A549 (cell line): Measurements from ENCODE around the gene PALLD. TPM values are rescaled to one million over a fixed set of nuclear protein-coding genes. Genes with fewer than 3 reads are reported as not detected.
A peak's percentile ranks its signal among the peaks of the same experiment; 100 is the strongest.

Experiments
- ATAC-seq, 2 experiments: fragments of 200-7000 bp in 1 of 2; fragments of >200 bp in 1 of 2; cut with Nextera tagmentation in 1 of 2; cut with Tn5 transposase in 1 of 2; 3 replicates each; pipeline versions ENCODE4 v1.8.0 to v1.9.1; 2018 to 2020; ENCODE audit warnings: mild to moderate bottlenecking in 1 of 2, moderate library complexity in 1 of 2
- CTCF ChIA-PET: fragments of 300-600 bp; sonication (Branson Sonifier 250); formaldehyde crosslinking; extraction: SDS; loops from one replicate; lab custom pipeline; 2021; ENCODE audit warnings: antibody characterized with exemption, inconsistent platforms; lab: Yijun Ruan, JAX
- POLR2A ChIA-PET: fragments of 350-600 bp; formaldehyde crosslinking; extraction: SDS; loops from one replicate; lab custom pipeline; 2021; ENCODE audit warnings: antibody characterized with exemption, inconsistent platforms; lab: Yijun Ruan, JAX
- DNase-seq, 2 experiments: peaks; one replicate each; pipeline versions ENCODE4 v3.0.0 to v3.0.0-alpha.2; 2011 to 2016; ENCODE audit warnings: low read depth in 1 of 2, low spot score in 1 of 2
- FAIRE-seq: peaks from 2 replicates; lab custom pipeline; 2011; peaks lifted over from hg19 to GRCh38; lab: Jason Lieb, UNC
- H3K27ac ChIP-seq, 2 experiments: fragments of >200 bp; sonication (Bioruptor Twin); formaldehyde crosslinking; 3 replicates each; pipeline ENCODE4 v1.5.1; 2016 to 2017
- H3K4me1 ChIP-seq: fragments of >200 bp; sonication (Bioruptor Twin); formaldehyde crosslinking; 3 replicates; pipeline ENCODE4 v1.6.1; 2016
- H3K4me2 ChIP-seq: fragments of >200 bp; sonication (Bioruptor Twin); formaldehyde crosslinking; 3 replicates; pipeline ENCODE4 v1.6.1; 2016
- H3K4me3 ChIP-seq: fragments of >200 bp; sonication (Bioruptor Twin); formaldehyde crosslinking; 3 replicates; pipeline ENCODE4 v1.5.1; 2016
- H3K9me3 ChIP-seq: fragments of >200 bp; sonication (Bioruptor Twin); formaldehyde crosslinking; 3 replicates; pipeline ENCODE4 v1.6.1; 2016
- BHLHE40 ChIP-seq: IDR thresholded peaks from 2 replicates; pipeline ENCODE4 v1.6.1; 2012; ENCODE audit warnings: low read depth, low read length, inconsistent platforms
- CEBPB ChIP-seq, 2 experiments: fragments of >200 bp in 1 of 2; sonication (Bioruptor Twin) in 1 of 2; formaldehyde crosslinking in 1 of 2; IDR thresholded peaks; 2 replicates each; pipeline ENCODE4 v1.6.1; 2012 to 2016
- CHD2 ChIP-seq: fragments of 150-350 bp; IDR thresholded peaks from 2 replicates; pipeline ENCODE4 v1.6.1; 2014; ENCODE audit warnings: low read length; ENCODE audit not compliant: partially characterized antibody
- CHD4 ChIP-seq: fragments of 200-600 bp; sonication (generic); IDR thresholded peaks from 2 replicates; pipeline ENCODE4 v1.6.1; 2016; ENCODE audit warnings: antibody characterized with exemption, mild to moderate bottlenecking, borderline replicate concordance
- E2F6 ChIP-seq: IDR thresholded peaks from 2 replicates; pipeline ENCODE4 v1.6.1; 2012; ENCODE audit warnings: low read depth, borderline replicate concordance
- EHMT2 ChIP-seq: fragments of 200-600 bp; sonication (generic); IDR thresholded peaks from 2 replicates; pipeline ENCODE4 v1.6.1; 2016; ENCODE audit warnings: antibody characterized with exemption, low read depth, mild to moderate bottlenecking, moderate library complexity
- ESRRA ChIP-seq: fragments of 150-350 bp; IDR thresholded peaks from 2 replicates; pipeline ENCODE4 v1.6.1; 2014; ENCODE audit warnings: mild to moderate bottlenecking, low read length, borderline replicate concordance
- FOSL2 ChIP-seq, 2 experiments: fragments of 450-650 bp in 1 of 2; fragments of >200 bp in 1 of 2; sonication (Bioruptor Twin) in 1 of 2; formaldehyde crosslinking; IDR thresholded peaks; 2 replicates each; pipeline versions ENCODE4 v1.5.0 to v1.6.1; 2016 to 2020; ENCODE audit warnings: mild to moderate bottlenecking in 1 of 2, moderate library complexity in 1 of 2
- GATA3 ChIP-seq: IDR thresholded peaks from 2 replicates; pipeline ENCODE4 v1.6.1; 2012; ENCODE audit warnings: borderline replicate concordance
- HDAC2 ChIP-seq: fragments of 200-600 bp; sonication (generic); IDR thresholded peaks from 2 replicates; pipeline ENCODE4 v1.6.1; 2016
- HEYL ChIP-seq: fragments of 250-450 bp; sonication (Bioruptor Pico); IDR thresholded peaks from 2 replicates; pipeline ENCODE4 v1.8.0; 2021; ENCODE audit warnings: mild to moderate bottlenecking, moderate library complexity
- HOXA7 ChIP-seq: fragments of 250-450 bp; sonication (Bioruptor Pico); IDR thresholded peaks from 2 replicates; pipeline ENCODE4 v1.5.0; 2020; ENCODE audit warnings: mild to moderate bottlenecking, moderate library complexity
- HOXB13 ChIP-seq: fragments of 250-450 bp; sonication (Bioruptor Pico); IDR thresholded peaks from 2 replicates; pipeline ENCODE4 v1.5.0; 2020; ENCODE audit warnings: low read depth, mild to moderate bottlenecking, moderate library complexity
- KDM1A ChIP-seq: fragments of 200-600 bp; sonication (generic); IDR thresholded peaks from 2 replicates; pipeline ENCODE4 v1.6.1; 2016; ENCODE audit warnings: low read depth, mild to moderate bottlenecking
- KDM5A ChIP-seq: fragments of 200-600 bp; sonication (generic); IDR thresholded peaks from 2 replicates; pipeline ENCODE4 v1.6.1; 2016; ENCODE audit warnings: antibody characterized with exemption, mild to moderate bottlenecking
- MAZ ChIP-seq: fragments of 150-350 bp; IDR thresholded peaks from 2 replicates; pipeline ENCODE4 v1.6.1; 2014; ENCODE audit warnings: antibody characterized with exemption, low read depth, low read length, borderline replicate concordance
- RAD21 ChIP-seq, 2 experiments: fragments of >200 bp in 1 of 2; sonication (Bioruptor Twin) in 1 of 2; formaldehyde crosslinking in 1 of 2; IDR thresholded peaks in 1 of 2; conservative IDR thresholded peaks in 1 of 2; 2 replicates in 1 of 2; 3 replicates in 1 of 2; pipeline ENCODE4 v1.6.1; 2012 to 2018; ENCODE audit warnings: inconsistent platforms in 1 of 2
- RNF2 ChIP-seq: fragments of 200-600 bp; sonication (generic); IDR thresholded peaks from 2 replicates; pipeline ENCODE4 v1.6.1; 2016; ENCODE audit warnings: low read depth, mild to moderate bottlenecking, antibody characterized with exemption, moderate library complexity, borderline replicate concordance
- SMC3 ChIP-seq: fragments of >200 bp; sonication (Bioruptor Twin); formaldehyde crosslinking; IDR thresholded peaks from 3 replicates; pipeline ENCODE4 v1.6.1; 2018; ENCODE audit warnings: inconsistent platforms
- WGBS: methylation state at CpG from one replicate; pipeline ENCODE4 v1.1.6; 2017; ENCODE audit errors: missing lambda C conversion rate; 5-methylcytosine and 5-hydroxymethylcytosine counted together
- polyA plus RNA-seq, 4 experiments: library from polyadenylated mRNA; depleted of rRNA in 3 of 4; stranded (reverse); fragments of >200 nt; fragmentation: RNase III in 1 of 4; extraction: RNeasy Plus Mini Kit Qiagen cat#74134 plus additional on column Dnase treatment in 1 of 4; gene quantifications; 2 replicates in 3 of 4; 3 replicates in 1 of 4; pipeline ENCODE4 v1.2.3, GENCODE V29; 2011 to 2017
- TF ChIP-seq, protein P1 (sequence below): fragments of >200 bp; sonication (Bioruptor Twin); formaldehyde crosslinking; IDR thresholded peaks from 3 replicates; pipeline ENCODE4 v1.6.1; 2016
- TF ChIP-seq, protein P2 (sequence below): fragments of 450-650 bp; IDR thresholded peaks from 2 replicates; pipeline ENCODE4 v1.6.1; 2014; ENCODE audit warnings: antibody characterized with exemption
- TF ChIP-seq, protein P3 (sequence below): fragments of >200 bp; sonication (Bioruptor Twin); formaldehyde crosslinking; IDR thresholded peaks from 3 replicates; pipeline ENCODE4 v1.5.1; 2016

Gene PALLD
- polyA plus RNA-seq, 2 of the 4 experiments (the other 2 are of a cell fraction): 88.8 to 113 TPM

DNA sequence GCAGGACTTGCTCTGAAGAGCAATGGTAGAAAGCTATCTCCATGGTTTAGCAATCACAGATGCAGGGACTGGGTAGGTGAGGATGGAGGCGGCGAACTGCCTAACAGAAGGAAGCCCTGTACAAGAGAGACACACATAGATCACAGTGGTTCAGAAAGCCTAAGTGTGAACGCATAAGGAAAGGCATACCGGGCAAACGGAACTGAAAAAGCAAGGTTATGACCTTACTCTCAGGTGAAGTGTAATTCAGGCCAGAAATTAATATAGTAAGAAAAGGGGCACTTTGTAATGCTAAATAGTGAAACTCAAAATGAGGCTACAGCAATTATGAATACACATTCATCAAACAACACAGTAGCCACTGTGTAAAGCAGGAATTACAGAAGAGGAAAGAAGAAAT is 126.6 kb downstream of the PALLD start:
- ATAC-seq: no peak
- DNase-seq: no peak
- POLR2A ChIA-PET: no interaction called here
- Histone ChIP-seq H3K4me1 (peaks cover 29% of the 10 kb centered on the region), H3K9me3 (no peaks in the 10 kb centered on the region), H3K4me3 (no peak overlapping the region), H3K27ac (peak overlapping the region in 1 of 2 experiments; percentile 64; a peak in 1 of 6 replicates), H3K4me2 (no peak overlapping the region)
- TF ChIP-seq HDAC2 (no peak), SMC3 (no peak), HOXB13 (no peak), CHD2 (no peak), RNF2 (no peak)
- TF ChIP-seq, protein P1, sequence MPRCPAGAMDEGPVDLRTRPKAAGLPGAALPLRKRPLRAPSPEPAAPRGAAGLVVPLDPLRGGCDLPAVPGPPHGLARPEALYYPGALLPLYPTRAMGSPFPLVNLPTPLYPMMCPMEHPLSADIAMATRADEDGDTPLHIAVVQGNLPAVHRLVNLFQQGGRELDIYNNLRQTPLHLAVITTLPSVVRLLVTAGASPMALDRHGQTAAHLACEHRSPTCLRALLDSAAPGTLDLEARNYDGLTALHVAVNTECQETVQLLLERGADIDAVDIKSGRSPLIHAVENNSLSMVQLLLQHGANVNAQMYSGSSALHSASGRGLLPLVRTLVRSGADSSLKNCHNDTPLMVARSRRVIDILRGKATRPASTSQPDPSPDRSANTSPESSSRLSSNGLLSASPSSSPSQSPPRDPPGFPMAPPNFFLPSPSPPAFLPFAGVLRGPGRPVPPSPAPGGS: no peak
- no peak for FAIRE-seq
- WGBS: 91% methylated on average over 5 of the region's 5 CpGs
- CTCF ChIA-PET: interaction anchor here (0.6 to 1.2 kb wide), 2 partner anchors 30 to 38 kb away, joined by 3 read pairs; no protein-coding TSS in a partner anchor

GRCh38 chr4:168628251-168628650 is 131.4 kb downstream of the PALLD start:
- WGBS: 92% methylated on average over 5 of the region's 5 CpGs
- no peak for DNase-seq
- POLR2A ChIA-PET: no interaction called here
- CTCF ChIA-PET: interaction anchor here (1.0 kb wide), 1 partner anchor 43 kb away, joined by 4 read pairs; no protein-coding TSS in a partner anchor
- no peak for ATAC-seq
- Histone ChIP-seq H3K4me3 (no peak overlapping the region), H3K27ac (peak overlapping the region in 1 of 2 experiments; percentile 12; a peak in 1 of 6 replicates), H3K9me3 (no peaks in the 10 kb centered on the region), H3K4me1 (peaks cover 11% of the 10 kb centered on the region), H3K4me2 (no peak overlapping the region)
- TF ChIP-seq CEBPB (IDR thresholded peaks at IDR 0.05): no peak
- no peak for TF ChIP-seq GATA3
- TF ChIP-seq HOXA7: no peak
- TF ChIP-seq HEYL (CRISPR knock-in tag): no peak
- TF ChIP-seq E2F6: no peak
- TF ChIP-seq KDM5A: no peak
- TF ChIP-seq FOSL2 (IDR thresholded peaks at IDR 0.05): no peak
- no peak for TF ChIP-seq FOSL2 (CRISPR knock-in tag; IDR thresholded peaks at IDR 0.05)
- no peak for TF ChIP-seq BHLHE40
- TF ChIP-seq MAZ: no peak
- no peak for TF ChIP-seq KDM1A
- TF ChIP-seq EHMT2: no peak
- TF ChIP-seq ESRRA: no peak
- TF ChIP-seq, protein P2, sequence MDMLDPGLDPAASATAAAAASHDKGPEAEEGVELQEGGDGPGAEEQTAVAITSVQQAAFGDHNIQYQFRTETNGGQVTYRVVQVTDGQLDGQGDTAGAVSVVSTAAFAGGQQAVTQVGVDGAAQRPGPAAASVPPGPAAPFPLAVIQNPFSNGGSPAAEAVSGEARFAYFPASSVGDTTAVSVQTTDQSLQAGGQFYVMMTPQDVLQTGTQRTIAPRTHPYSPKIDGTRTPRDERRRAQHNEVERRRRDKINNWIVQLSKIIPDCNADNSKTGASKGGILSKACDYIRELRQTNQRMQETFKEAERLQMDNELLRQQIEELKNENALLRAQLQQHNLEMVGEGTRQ: no peak
- no peak for TF ChIP-seq CHD4
- no peak for TF ChIP-seq RAD21 (conservative IDR thresholded peaks at IDR 0.05 in 1 of 2, IDR thresholded peaks at IDR 0.05 in 1 of 2)
- TF ChIP-seq, protein P3, sequence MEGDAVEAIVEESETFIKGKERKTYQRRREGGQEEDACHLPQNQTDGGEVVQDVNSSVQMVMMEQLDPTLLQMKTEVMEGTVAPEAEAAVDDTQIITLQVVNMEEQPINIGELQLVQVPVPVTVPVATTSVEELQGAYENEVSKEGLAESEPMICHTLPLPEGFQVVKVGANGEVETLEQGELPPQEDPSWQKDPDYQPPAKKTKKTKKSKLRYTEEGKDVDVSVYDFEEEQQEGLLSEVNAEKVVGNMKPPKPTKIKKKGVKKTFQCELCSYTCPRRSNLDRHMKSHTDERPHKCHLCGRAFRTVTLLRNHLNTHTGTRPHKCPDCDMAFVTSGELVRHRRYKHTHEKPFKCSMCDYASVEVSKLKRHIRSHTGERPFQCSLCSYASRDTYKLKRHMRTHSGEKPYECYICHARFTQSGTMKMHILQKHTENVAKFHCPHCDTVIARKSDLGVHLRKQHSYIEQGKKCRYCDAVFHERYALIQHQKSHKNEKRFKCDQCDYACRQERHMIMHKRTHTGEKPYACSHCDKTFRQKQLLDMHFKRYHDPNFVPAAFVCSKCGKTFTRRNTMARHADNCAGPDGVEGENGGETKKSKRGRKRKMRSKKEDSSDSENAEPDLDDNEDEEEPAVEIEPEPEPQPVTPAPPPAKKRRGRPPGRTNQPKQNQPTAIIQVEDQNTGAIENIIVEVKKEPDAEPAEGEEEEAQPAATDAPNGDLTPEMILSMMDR: no peak
- no peak for FAIRE-seq
